IPS-20b (cell line): ENCODE results near the gene OR51L1.
"Not testable (repeated sequence)": the region's sequence is repeated elsewhere in the genome, so short reads cannot be mapped to it uniquely, and the experiment has no call there.

Source experiments
- H3K27ac ChIP-seq: one replicate; pipeline ENCODE4 v1.5.1; 2013; ENCODE audit warnings: low read length
- H3K27me3 ChIP-seq: 2 replicates; pipeline ENCODE4 v1.6.1; 2013; ENCODE audit warnings: mild to moderate bottlenecking, low read length, inconsistent platforms; ENCODE audit not compliant: insufficient read depth
- H3K36me3 ChIP-seq: 2 replicates; pipeline ENCODE4 v1.6.1; 2013; ENCODE audit warnings: low read depth, mild to moderate bottlenecking, inconsistent platforms, low read length, moderate library complexity; ENCODE audit not compliant: insufficient read depth
- H3K4me1 ChIP-seq: 2 replicates; pipeline ENCODE4 v1.6.1; 2013; ENCODE audit warnings: mild to moderate bottlenecking, control low read depth, inconsistent platforms, low read length, moderate library complexity; ENCODE audit not compliant: insufficient read depth
- H3K4me3 ChIP-seq: 2 replicates; pipeline ENCODE4 v1.5.1; 2013; ENCODE audit warnings: mild to moderate bottlenecking, low read length, inconsistent platforms
- H3K9ac ChIP-seq: 2 replicates; pipeline ENCODE4 v1.6.1; 2013; ENCODE audit warnings: low read depth, mild to moderate bottlenecking, inconsistent platforms, low read length, moderate library complexity
- H3K9me3 ChIP-seq: 2 replicates; pipeline ENCODE4 v1.6.1; 2013; ENCODE audit warnings: mild to moderate bottlenecking, low read depth, low read length, inconsistent platforms; ENCODE audit not compliant: insufficient read depth

The OR51L1 gene, protein sequence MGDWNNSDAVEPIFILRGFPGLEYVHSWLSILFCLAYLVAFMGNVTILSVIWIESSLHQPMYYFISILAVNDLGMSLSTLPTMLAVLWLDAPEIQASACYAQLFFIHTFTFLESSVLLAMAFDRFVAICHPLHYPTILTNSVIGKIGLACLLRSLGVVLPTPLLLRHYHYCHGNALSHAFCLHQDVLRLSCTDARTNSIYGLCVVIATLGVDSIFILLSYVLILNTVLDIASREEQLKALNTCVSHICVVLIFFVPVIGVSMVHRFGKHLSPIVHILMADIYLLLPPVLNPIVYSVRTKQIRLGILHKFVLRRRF

DNA sequence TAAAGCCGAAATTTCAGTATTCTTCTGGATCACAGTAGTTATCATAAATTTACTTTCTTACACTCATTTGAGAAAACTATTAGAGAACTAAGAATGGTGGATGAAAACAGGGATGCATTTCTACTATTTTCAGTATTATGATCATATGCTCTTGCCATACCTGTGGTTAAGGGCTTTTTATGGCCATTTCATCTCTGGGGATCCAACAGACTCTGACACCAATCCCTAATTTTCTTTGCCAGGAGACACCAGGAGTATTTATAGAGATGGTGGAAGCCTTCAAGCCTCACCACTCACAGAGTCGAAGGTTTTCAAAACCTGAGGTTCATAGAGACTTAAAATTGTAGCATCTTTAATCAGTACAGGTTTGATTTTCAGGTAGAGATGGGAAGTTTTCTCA is at the start of gene OR51L1:
TSS of gene OR51L1 (plus strand) at position 301 of the 400 bp plus-strand sequence. CDS start 4,132 bp downstream, outside the sequence.
- H3K36me3 ChIP-seq = no peaks in the 10 kb centered on the region
- H3K9me3 ChIP-seq = no peaks in the 10 kb centered on the region
- H3K4me1 ChIP-seq = no peaks in the 10 kb centered on the region
- no peak within 1 kb of the TSS for H3K4me3 ChIP-seq
- H3K27ac ChIP-seq = no peak within 1 kb of the TSS
- H3K9ac ChIP-seq = no peak within 1 kb of the TSS
- H3K27me3 ChIP-seq = no peaks in the 10 kb centered on the region

DNA sequence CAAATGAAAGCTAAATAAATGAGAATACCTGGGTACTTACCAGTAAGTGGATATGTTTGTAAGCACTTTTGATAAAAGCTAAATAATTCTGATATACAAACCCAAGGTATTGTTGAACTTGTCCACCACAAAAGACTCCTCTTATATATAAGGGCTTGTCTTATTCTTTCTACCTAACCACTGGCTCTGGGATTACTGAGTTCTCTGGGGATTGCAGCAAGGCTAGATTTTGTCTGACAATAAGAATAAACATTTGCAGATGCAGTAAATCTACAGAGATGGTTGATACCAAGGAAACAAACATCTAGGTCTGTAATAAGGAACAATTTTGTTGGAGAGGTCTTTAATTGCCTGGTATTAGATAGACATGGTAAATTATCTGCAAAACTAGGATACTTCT is 47.1 kb upstream of the OR51L1 start, which contains the start of gene OR51A4:
TSS of gene OR51A4 (minus strand) at position 101 of the 400 bp plus-strand sequence. CDS start 505 bp downstream, outside the sequence.
- no peaks in the 10 kb centered on the region for H3K27me3 ChIP-seq
- H3K9me3 ChIP-seq = no peaks in the 10 kb centered on the region
- no peak within 1 kb of the TSS for H3K9ac ChIP-seq
- no peaks in the 10 kb centered on the region for H3K36me3 ChIP-seq
- no peaks in the 10 kb centered on the region for H3K4me1 ChIP-seq
- H3K4me3 ChIP-seq = no peak within 1 kb of the TSS
- H3K27ac ChIP-seq = no peak within 1 kb of the TSS

DNA sequence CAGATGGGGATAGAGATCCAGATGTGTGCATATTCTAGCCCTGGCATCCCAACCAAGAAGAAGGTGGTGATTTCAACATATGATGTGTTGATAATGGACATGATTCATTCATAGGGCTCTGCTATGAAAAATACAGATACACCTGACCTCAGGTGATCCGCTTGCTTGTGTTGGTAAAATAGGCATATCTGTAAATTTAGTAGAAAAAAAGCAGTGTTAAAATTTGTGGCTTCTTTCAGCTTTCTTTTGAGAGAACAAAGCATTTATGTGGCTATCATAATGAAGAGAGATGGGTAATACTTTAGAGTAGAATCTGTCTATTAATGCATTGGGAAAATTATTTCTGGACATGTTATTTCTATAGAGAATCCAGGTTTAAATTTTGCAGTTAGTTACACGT is 39.0 kb upstream of the OR51L1 start, which contains the start of gene OR51A2:
TSS of gene OR51A2 (minus strand) at position 101 of the 400 bp plus-strand sequence. CDS start at position 101, 0 bp downstream.
- not testable (repeated sequence) for H3K27me3 ChIP-seq, H3K9ac ChIP-seq, H3K9me3 ChIP-seq, H3K36me3 ChIP-seq, H3K4me3 ChIP-seq, H3K27ac ChIP-seq, H3K4me1 ChIP-seq

DNA sequence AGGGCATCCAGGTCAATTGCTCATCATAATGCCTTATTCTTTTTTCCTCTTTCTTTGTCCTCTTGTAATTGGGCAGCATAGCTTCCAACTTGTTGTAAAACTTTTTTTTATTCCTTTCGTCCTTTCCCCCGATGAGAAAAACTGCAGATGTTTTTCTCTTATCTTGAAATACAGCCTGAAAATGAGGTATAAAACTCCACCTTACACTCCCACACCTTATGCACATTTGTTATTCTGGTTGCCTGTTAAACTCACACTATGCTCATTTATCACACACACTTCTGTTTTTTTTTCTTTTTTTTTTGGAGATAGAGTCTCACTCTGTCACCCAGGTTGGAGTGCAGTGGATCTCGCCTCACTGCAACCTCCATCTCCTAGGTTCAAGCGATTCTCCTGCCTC is 37.3 kb upstream of the OR51L1 start:
- Histone ChIP-seq H3K9ac (no peak overlapping the region), H3K36me3 (no peaks in the 10 kb centered on the region), H3K27ac (no peak overlapping the region), H3K9me3 (no peaks in the 10 kb centered on the region), H3K27me3 (no peaks in the 10 kb centered on the region), H3K4me1 (no peaks in the 10 kb centered on the region), H3K4me3 (no peak overlapping the region)

DNA sequence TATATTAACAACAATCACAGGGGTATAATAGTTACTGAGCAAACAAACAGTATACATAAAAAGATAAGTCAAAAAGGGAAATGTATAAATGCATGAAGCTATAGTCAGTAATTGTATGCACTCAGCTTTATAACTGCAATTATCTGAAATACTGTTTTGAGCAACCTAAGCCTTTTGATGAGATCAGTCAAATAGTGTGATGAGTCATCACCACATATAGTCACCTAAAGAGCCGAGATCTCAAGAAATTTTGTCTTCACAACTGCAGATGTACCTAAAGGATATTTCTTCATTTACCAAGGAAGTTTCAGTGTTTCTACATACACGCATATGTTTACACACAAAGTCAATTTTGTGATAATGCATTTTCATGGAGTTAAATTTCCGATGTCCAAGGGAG is 33.8 kb upstream of the OR51L1 start:
- no peaks in the 10 kb centered on the region for H3K4me1 ChIP-seq
- no peaks in the 10 kb centered on the region for H3K27me3 ChIP-seq
- H3K4me3 ChIP-seq = no peak overlapping the region
- H3K36me3 ChIP-seq = no peaks in the 10 kb centered on the region
- H3K9ac ChIP-seq = no peak overlapping the region
- H3K9me3 ChIP-seq = no peaks in the 10 kb centered on the region
- H3K27ac ChIP-seq = no peak overlapping the region

DNA sequence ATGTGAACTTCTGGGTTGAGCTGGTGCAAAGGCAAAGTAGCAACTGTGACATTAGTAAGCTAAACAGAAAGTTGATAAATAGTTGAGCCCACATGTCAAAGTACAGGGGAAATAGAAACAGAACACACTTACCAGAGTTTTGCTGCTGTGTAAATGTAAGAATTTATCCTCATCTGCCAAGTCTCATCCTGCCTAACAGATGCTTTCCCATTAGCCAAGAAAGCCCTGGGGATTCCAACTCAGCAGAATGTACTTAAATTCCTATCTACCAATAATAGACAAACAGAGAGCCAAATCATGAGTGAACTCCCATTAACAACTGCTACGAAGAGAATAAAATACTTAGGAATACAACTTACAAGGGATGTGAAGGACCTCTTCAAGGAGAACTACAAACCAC is 31.8 kb upstream of the OR51L1 start:
- Histone ChIP-seq H3K36me3 (no peaks in the 10 kb centered on the region), H3K9ac (no peak overlapping the region), H3K4me1 (no peaks in the 10 kb centered on the region), H3K27ac (no peak overlapping the region), H3K4me3 (no peak overlapping the region), H3K9me3 (no peaks in the 10 kb centered on the region), H3K27me3 (no peaks in the 10 kb centered on the region)

DNA sequence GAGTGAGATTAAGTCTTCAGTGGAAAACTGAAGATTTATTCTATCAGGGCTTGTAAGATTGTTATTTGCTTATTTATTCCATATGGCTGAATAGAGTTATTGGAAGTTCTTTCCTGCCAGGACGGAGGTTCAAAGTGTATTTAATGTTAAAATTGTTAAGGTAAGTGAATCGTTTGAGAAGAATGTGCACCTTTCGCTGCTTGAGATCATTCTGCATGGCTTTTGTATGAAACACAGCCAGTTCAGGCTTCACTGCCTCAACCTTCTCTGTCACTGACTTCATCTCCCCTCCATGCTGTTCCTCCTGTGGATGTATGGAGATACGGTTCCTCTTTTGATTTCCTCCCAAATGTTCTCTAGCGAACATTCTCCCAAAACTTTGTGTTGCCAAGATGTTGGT is 19.2 kb upstream of the OR51L1 start:
- Histone ChIP-seq H3K36me3 (no peaks in the 10 kb centered on the region), H3K4me3 (no peak overlapping the region), H3K27ac (no peak overlapping the region), H3K9me3 (no peaks in the 10 kb centered on the region), H3K4me1 (no peaks in the 10 kb centered on the region), H3K9ac (no peak overlapping the region), H3K27me3 (no peaks in the 10 kb centered on the region)

DNA sequence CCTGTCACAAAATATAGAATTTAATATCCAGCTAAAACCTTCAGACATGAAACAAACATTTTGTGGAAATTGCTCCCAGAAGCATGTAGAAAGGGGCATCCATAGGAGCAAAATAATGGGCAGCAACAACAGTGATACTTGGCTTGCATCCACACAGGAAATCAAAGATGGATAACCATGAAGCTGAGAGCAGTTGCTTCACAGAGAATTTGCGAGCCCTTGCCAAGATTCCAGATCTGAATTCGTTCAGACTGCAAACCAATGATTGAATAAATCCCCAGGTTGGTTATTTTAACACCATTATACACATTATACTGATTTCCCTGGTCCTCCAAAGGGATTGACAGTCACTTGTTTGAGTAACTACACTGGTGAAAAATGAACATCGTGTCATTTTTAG is 15.6 kb upstream of the OR51L1 start:
- Histone ChIP-seq H3K9ac (no peak overlapping the region), H3K27ac (no peak overlapping the region), H3K9me3 (no peaks in the 10 kb centered on the region), H3K27me3 (no peaks in the 10 kb centered on the region), H3K4me3 (no peak overlapping the region), H3K36me3 (no peaks in the 10 kb centered on the region), H3K4me1 (no peaks in the 10 kb centered on the region)

DNA sequence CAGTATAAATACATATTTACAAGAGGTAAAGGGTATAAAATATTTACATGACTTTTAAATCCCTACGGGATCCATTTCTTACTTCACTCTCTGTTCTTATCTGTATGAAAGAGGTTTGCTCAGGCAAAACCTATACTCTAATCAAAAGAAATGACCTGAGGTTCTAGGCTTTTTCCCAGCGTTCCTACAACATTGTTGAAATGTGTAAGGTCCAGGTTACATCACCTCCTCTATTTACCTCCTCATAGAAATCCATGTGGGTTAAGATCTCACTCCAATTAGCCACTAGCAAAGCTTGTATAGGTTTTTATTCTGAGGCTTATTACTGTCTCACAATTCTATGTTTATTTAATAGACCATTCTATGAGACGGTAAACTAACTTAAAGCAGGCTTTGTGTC is 12.0 kb upstream of the OR51L1 start:
- Histone ChIP-seq H3K27ac (no peak overlapping the region), H3K4me1 (no peaks in the 10 kb centered on the region), H3K4me3 (no peak overlapping the region), H3K9me3 (no peaks in the 10 kb centered on the region), H3K36me3 (no peaks in the 10 kb centered on the region), H3K9ac (no peak overlapping the region), H3K27me3 (no peaks in the 10 kb centered on the region)

DNA sequence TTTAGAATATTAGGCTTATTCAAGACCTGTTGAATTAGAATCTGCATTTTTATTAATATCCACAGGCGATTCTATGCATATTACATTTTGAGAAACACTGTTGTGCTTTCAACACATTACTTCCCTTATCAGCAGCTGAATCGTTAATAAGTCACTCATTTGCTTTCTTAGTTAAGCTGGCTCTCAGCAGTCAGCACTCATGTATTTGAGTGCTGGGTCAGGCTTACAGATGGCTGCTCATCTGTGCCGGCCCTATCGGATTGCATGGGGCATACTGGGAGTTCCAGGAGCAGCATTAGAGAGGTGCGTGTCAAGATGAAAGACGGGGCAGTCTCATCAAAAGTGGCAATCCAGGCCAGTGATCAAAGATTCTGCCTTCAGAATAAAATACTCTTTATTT is 10.8 kb upstream of the OR51L1 start:
- no peak overlapping the region for H3K4me3 ChIP-seq
- no peaks in the 10 kb centered on the region for H3K4me1 ChIP-seq
- no peaks in the 10 kb centered on the region for H3K36me3 ChIP-seq
- no peak overlapping the region for H3K27ac ChIP-seq
- H3K27me3 ChIP-seq = no peaks in the 10 kb centered on the region
- no peaks in the 10 kb centered on the region for H3K9me3 ChIP-seq
- no peak overlapping the region for H3K9ac ChIP-seq

DNA sequence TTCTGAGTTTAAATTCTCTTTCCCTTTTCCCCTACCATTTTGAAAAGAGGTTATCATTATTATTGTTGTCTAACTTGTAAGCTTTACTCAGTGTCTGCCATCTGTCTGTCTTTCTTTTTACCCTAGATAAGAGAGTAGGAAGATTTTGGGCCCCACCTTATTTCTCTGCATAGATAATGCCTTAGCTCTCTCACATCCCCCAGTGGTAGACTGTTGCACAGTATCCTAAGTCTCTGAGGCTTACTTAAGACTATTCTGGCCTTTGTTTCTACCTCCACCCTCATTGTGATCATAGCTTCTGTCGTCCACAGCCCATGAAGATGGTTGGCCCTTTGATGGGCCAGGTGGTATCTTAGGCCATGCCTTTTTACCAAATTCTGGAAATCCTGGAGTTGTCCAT is 3.6 kb upstream of the OR51L1 start:
- H3K27me3 ChIP-seq = no peaks in the 10 kb centered on the region
- H3K4me3 ChIP-seq = no peak overlapping the region
- no peaks in the 10 kb centered on the region for H3K9me3 ChIP-seq
- no peaks in the 10 kb centered on the region for H3K4me1 ChIP-seq
- H3K27ac ChIP-seq = no peak overlapping the region
- no peak overlapping the region for H3K9ac ChIP-seq
- H3K36me3 ChIP-seq = no peaks in the 10 kb centered on the region

DNA sequence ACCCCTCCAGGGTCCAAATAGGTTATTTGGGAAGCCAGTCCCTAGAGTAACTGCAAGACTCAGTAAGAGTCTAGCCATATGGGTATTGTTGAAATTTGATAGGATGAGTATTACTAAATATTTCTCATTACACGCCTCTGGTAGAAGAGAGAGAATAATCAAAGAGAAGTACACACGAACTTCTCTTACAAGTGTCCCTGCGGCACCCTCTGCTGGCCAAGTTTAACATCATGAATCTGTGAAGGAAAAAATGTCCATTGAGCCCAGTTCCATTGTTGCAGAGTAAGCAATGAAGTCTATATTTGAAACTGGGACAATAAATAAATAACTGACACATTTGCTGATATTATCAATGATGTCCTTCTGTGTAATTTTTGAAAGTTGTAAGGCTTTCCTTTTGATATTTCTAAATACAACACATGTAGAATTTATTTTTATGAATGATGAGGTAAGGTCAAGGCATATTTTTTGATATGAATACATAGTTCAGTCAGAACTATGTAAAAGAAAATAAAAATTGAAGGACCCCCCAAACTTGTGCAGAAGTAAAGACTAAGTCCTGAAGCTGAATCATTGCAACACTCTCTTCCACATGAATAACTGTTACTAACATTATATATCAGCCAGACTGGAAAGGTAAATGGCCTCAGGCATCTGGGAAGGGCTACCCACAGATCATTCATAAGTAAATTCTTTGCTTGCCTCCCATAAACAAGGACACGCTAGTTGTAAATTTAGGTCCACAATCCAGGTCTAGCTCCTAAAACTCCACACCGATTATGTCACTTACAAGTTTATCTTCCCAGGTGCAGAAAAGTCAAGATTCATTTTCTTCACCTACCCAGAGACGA is 10.0 kb downstream of the OR51L1 start:
- Histone ChIP-seq H3K36me3 (no peaks in the 10 kb centered on the region), H3K9ac (no peak overlapping the region), H3K9me3 (no peaks in the 10 kb centered on the region), H3K4me1 (no peaks in the 10 kb centered on the region; the same call in 1 of the 2 replicates), H3K4me3 (no peak overlapping the region), H3K27ac (no peak overlapping the region), H3K27me3 (no peaks in the 10 kb centered on the region)
